ENCODE data around the gene ZNF98.

The ZNF98 gene

GRCh38 chr19:22422211-22422610 lies at the start of gene ZNF98:
Gene ZNF98 (minus strand): TSS chr19:22422346. CDS start chr19:22422224, 122 bp downstream.
- DNase-seq: no peak

- no peak for DNase-seq
Observed at GRCh38 chr19:22446605-22447004, 24.5 kb upstream of the ZNF98 start.

GRCh38 chr19:22438011-22438410 lies 15.9 kb upstream of the ZNF98 start:
- DNase-seq: no peak

- DNase-seq: no peak
Observed at GRCh38 chr19:22427960-22428913, 6.1 kb upstream of the ZNF98 start.

- no peak for DNase-seq
Observed at GRCh38 chr19:22427547-22427946, 5.4 kb upstream of the ZNF98 start.

GRCh38 chr19:22426901-22427300 lies 4.8 kb upstream of the ZNF98 start:
- DNase-seq: no peak

GRCh38 chr19:22421797-22422196 lies 349 bp downstream of the ZNF98 start:
- no peak for DNase-seq

GRCh38 chr19:22354665-22355064 lies 67.5 kb downstream of the ZNF98 start:
- no peak for DNase-seq

Measured in hematopoietic multipotent progenitor cell treated with erythropoietin and hydrocortisone succinate and interleukin-3 and kit ligand, for 8 days (in vitro differentiated cells).